ENCODE data around the gene OR9A2. TPM values are rescaled to one million over a fixed set of nuclear protein-coding genes. Genes with fewer than 3 reads are reported as not detected.

Gene OR9A2
- total and polyA plus RNA-seq, 10 of the 15 experiments (the other 5 are each of a cell fraction or from before 2014, with no cell fraction given): not detected

- H3K9ac ChIP-seq (ENCODE audit: control insufficient read depth, insufficient read depth, low read length): no peak overlapping the region
- FAIRE-seq (no peak), ATAC-seq (no peak), DNase-seq (ENCODE audit: low read depth, low spot score) (no peak)
- intact Hi-C loops (cut with micrococcal nuclease; ENCODE audit: unreplicated experiment) (no loop called here), in situ Hi-C loops (cut with MboI) (no loop called here)
- no peaks in the 10 kb centered on the region for H3K79me2 ChIP-seq (ENCODE audit: control insufficient read depth, insufficient read depth, low read length)
- H3K4me3 ChIP-seq: no peak overlapping the region
- ChIA-PET POLR2A (no interaction called here), RAD21 (ENCODE audit: unreplicated experiment) (no interaction called here), SMC1A (ENCODE audit: uncharacterized antibody, unreplicated experiment) (no interaction called here), CTCF (no interaction called here)
- no peaks in the 10 kb centered on the region for H3K36me3 ChIP-seq (ENCODE audit: control insufficient read depth in 2 of 2, insufficient read depth in 2 of 2, low read length in 1 of 2)
- TF ChIP-seq MEF2B (IDR thresholded peaks at IDR 0.05; ENCODE audit: partially characterized antibody, poor library complexity, severe bottlenecking) (peak; percentile 25), SUPT20H (IDR thresholded peaks at IDR 0.05; ENCODE audit: borderline replicate concordance, control insufficient read depth, low read depth, low read length) (no peak)
- no TSS peak for BruUV-seq (replicated peaks)
- H3K9me3 ChIP-seq (replicated peaks; ENCODE audit: control insufficient read depth, insufficient read depth, low read length): no peaks in the 10 kb centered on the region
- no peak overlapping the region for H2AFZ ChIP-seq (ENCODE audit: control insufficient read depth, low read depth, low read length)
- no peaks in the 10 kb centered on the region for H4K20me1 ChIP-seq (ENCODE audit: control insufficient read depth, insufficient read depth)
- 0% methylated on average over 4 of the region's 4 CpGs for WGBS (ENCODE audit: insufficient coverage, insufficient replicate concordance, low lambda C conversion rate, missing lambda C conversion rate)
- no peak overlapping the region for H3K4me2 ChIP-seq (ENCODE audit: control insufficient read depth, insufficient read depth)
- no peaks in the 10 kb centered on the region; a peak in 1 of 4 replicates for H3K27me3 ChIP-seq (replicated peaks in 1 of 2; ENCODE audit: control insufficient read depth in 2 of 2, insufficient read depth in 2 of 2, low read length in 1 of 2)
- H3K27ac ChIP-seq (ENCODE audit: control insufficient read depth, insufficient read depth): no peak overlapping the region
- no peaks in the 10 kb centered on the region for H3K4me1 ChIP-seq (ENCODE audit: control insufficient read depth, insufficient read depth, low read length)
Observed at GRCh38 chr7:143049362-143049761, 22.4 kb upstream of the OR9A2 start.

GRCh38 chr7:143048827-143049226, 21.9 kb upstream of the OR9A2 start:
- Histone ChIP-seq H3K27ac (ENCODE audit: control insufficient read depth, insufficient read depth) (no peak overlapping the region), H2AFZ (ENCODE audit: control insufficient read depth, low read depth, low read length) (no peak overlapping the region), H3K9ac (ENCODE audit: control insufficient read depth, insufficient read depth, low read length) (no peak overlapping the region), H3K79me2 (ENCODE audit: control insufficient read depth, insufficient read depth, low read length) (no peaks in the 10 kb centered on the region), H4K20me1 (ENCODE audit: control insufficient read depth, insufficient read depth) (no peaks in the 10 kb centered on the region), H3K4me2 (ENCODE audit: control insufficient read depth, insufficient read depth) (no peak overlapping the region), H3K4me3 (no peak overlapping the region), H3K36me3 (ENCODE audit: control insufficient read depth in 2 of 2, insufficient read depth in 2 of 2, low read length in 1 of 2) (no peaks in the 10 kb centered on the region), H3K4me1 (ENCODE audit: control insufficient read depth, insufficient read depth, low read length) (no peaks in the 10 kb centered on the region), H3K27me3 (replicated peaks in 1 of 2; ENCODE audit: control insufficient read depth in 2 of 2, insufficient read depth in 2 of 2, low read length in 1 of 2) (no peaks in the 10 kb centered on the region; a peak in 1 of 4 replicates), H3K9me3 (replicated peaks; ENCODE audit: control insufficient read depth, insufficient read depth, low read length) (no peaks in the 10 kb centered on the region)
- CTCF ChIA-PET: no interaction called here
- FAIRE-seq (no peak), DNase-seq (ENCODE audit: low read depth, low spot score) (no peak), ATAC-seq (no peak)
- intact Hi-C loops (cut with micrococcal nuclease; ENCODE audit: unreplicated experiment): no loop called here
- POLR2A ChIA-PET: no interaction called here
- SMC1A ChIA-PET (ENCODE audit: uncharacterized antibody, unreplicated experiment): no interaction called here
- BruUV-seq (replicated peaks): no TSS peak
- in situ Hi-C loops (cut with MboI): no loop called here
- RAD21 ChIA-PET (ENCODE audit: unreplicated experiment): no interaction called here
- TF ChIP-seq ZNF207 (IDR thresholded peaks at IDR 0.05; ENCODE audit: borderline replicate concordance) (no peak), PML (IDR thresholded peaks at IDR 0.05; ENCODE audit: low read length) (no peak), KAT2A (conservative IDR thresholded peaks at IDR 0.05; ENCODE audit: control insufficient read depth, low read depth, low read length) (no peak), CTCF (IDR thresholded peaks at IDR 0.05 in 2 of 3, conservative IDR thresholded peaks at IDR 0.05 in 1 of 3; ENCODE audit: control insufficient read depth in 2 of 3, extremely low read depth in 1 of 3, insufficient read depth in 1 of 3, low read depth in 3 of 3, low read length in 3 of 3) (no peak), SMAD5 (IDR thresholded peaks at IDR 0.05; ENCODE audit: low read depth) (no peak), LARP7 (IDR thresholded peaks at IDR 0.05) (no peak), SP1 (IDR thresholded peaks at IDR 0.05; ENCODE audit: low read depth, low read length) (no peak), BCLAF1 (IDR thresholded peaks at IDR 0.05) (no peak)
- TF ChIP-seq, protein P1, sequence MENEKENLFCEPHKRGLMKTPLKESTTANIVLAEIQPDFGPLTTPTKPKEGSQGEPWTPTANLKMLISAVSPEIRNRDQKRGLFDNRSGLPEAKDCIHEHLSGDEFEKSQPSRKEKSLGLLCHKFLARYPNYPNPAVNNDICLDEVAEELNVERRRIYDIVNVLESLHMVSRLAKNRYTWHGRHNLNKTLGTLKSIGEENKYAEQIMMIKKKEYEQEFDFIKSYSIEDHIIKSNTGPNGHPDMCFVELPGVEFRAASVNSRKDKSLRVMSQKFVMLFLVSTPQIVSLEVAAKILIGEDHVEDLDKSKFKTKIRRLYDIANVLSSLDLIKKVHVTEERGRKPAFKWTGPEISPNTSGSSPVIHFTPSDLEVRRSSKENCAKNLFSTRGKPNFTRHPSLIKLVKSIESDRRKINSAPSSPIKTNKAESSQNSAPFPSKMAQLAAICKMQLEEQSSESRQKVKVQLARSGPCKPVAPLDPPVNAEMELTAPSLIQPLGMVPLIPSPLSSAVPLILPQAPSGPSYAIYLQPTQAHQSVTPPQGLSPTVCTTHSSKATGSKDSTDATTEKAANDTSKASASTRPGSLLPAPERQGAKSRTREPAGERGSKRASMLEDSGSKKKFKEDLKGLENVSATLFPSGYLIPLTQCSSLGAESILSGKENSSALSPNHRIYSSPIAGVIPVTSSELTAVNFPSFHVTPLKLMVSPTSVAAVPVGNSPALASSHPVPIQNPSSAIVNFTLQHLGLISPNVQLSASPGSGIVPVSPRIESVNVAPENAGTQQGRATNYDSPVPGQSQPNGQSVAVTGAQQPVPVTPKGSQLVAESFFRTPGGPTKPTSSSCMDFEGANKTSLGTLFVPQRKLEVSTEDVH (IDR thresholded peaks at IDR 0.05; ENCODE audit: low read depth, partially characterized antibody): no peak
